Right lobe of liver (tissue), 6 donors: ENCODE data around the gene OSBPL10. TPM values are rescaled to one million over a fixed set of nuclear protein-coding genes. Genes with fewer than 3 reads are reported as not detected.
"Not testable (repeated sequence)": the region's sequence is repeated elsewhere in the genome, so short reads cannot be mapped to it uniquely, and the experiment has no call there.

ENCODE experiments used
- ATAC-seq, 4 donors: fragments of 200-7000 bp; cut with Tn5 transposase; one replicate each; pipeline ENCODE4 v1.9.1; 2020; ENCODE audit warnings: mild to moderate bottlenecking in 4 of 4, moderate library complexity in 4 of 4
- DNase-seq, 3 donors: peaks; one replicate each; pipeline ENCODE4 v3.0.0-alpha.2; 2020
- H3K27ac ChIP-seq, 3 donors: fragments of 200-600 bp; one replicate each; pipeline ENCODE4 v1.8.0; 2022
- H3K27me3 ChIP-seq, 2 donors: fragments of 200-600 bp; one replicate each; pipeline ENCODE4 v1.8.0; 2022
- H3K36me3 ChIP-seq, 4 donors: fragments of 200-600 bp; sonication (generic) in 1 of 4; one replicate each; pipeline versions ENCODE4 v1.5.1 to v1.8.0; 2017 to 2022; ENCODE audit warnings: control low read depth in 1 of 4
- H3K4me1 ChIP-seq, 4 donors: fragments of 200-600 bp; sonication (generic) in 1 of 4; one replicate each; pipeline versions ENCODE4 v1.5.1 to v1.8.0; 2017 to 2022; ENCODE audit warnings: control low read depth in 1 of 4
- H3K4me3 ChIP-seq, 3 donors: fragments of 200-600 bp; one replicate each; pipeline ENCODE4 v1.8.0; 2022
- H3K9me3 ChIP-seq, 4 donors: fragments of 200-600 bp; sonication (generic) in 1 of 4; one replicate each; pipeline versions ENCODE4 v1.5.1 to v1.8.0; 2017 to 2022; ENCODE audit warnings: control low read depth in 1 of 4
- CTCF ChIP-seq, 4 donors: fragments of 200-600 bp in 3 of 4; fragments of 450-650 bp in 1 of 4; IDR thresholded peaks; one replicate each; pipeline versions ENCODE4 v1.5.1 to v1.8.0; 2016 to 2022; ENCODE audit warnings: antibody characterized with exemption in 4 of 4, mild to moderate bottlenecking in 2 of 4
- POLR2A ChIP-seq: fragments of 450-650 bp; IDR thresholded peaks from one replicate; pipeline ENCODE4 v1.6.1; 2017; ENCODE audit warnings: antibody characterized with exemption, mild to moderate bottlenecking
- WGBS: methylation state at CpG from one replicate; pipeline ENCODE4 v1.1.6; 2018; ENCODE audit warnings: low coverage, low lambda C conversion rate; ENCODE audit not compliant: insufficient coverage; ENCODE audit errors: missing lambda C conversion rate; 5-methylcytosine and 5-hydroxymethylcytosine counted together
- intact Hi-C, 2 donors: fragments of 100-400 bp; cut with DNase I; formaldehyde crosslinking; loops; one replicate each; pipeline versions ENCODE4 v1.11.2 to v1.14.1; 2022
- total RNA-seq, 6 experiments: library from RNA; depleted of rRNA in 2 of 6; stranded (reverse); fragments of >200 nt in 2 of 6; fragmentation: NEBNext Ultra II Directional in 3 of 6; extraction: Animal tissue kit (Norgen Biotek cat#: 25700) in 3 of 6; gene quantifications; one replicate each; pipeline versions ENCODE4 v1.1.0 to v1.2.4, GENCODE V29; 2016 to 2023
- donor health status: DM: no; HTN: yes; CAD: no.
- donor health status: DM: no; HTN: no; CAD: no.
- donor health status: DM: no; HTN: no; CAD: no.
- donor health status: DM: no; HTN: yes; CAD: no.
- donor health status: DM: no; HTN: yes; CAD: no.

The OSBPL10 gene
- total RNA-seq, 6 experiments from 2014 or later, result 2.2 to 13.0 (median 3.7) TPM

DNA sequence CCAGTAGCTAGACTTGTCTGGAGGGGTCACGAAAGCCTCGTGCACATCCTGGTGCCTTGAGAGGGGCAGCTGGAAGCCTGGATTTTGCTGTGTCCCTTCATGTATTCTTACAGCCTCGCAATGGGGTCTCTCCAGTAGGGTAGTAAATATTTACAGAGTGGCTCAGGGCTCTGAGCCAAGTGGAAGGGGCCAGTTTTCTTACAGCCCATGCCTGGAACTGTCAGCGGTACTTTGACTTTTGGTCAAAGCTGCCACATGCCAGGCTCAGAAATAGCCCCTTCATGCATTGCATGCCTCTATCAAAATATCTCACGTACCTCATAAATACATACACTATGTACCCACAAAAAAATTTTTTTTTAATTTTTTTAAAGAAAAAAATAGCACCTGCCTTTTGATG lies 119.2 kb downstream of the OSBPL10 start:
- H3K4me3 ChIP-seq, result no peak overlapping the region
- no peak for ATAC-seq
- no peaks in the 10 kb centered on the region for H3K27me3 ChIP-seq
- 36% methylated on average over 5 of the region's 5 CpGs for WGBS
- intact Hi-C loops, result no loop called here
- no peaks in the 10 kb centered on the region for H3K4me1 ChIP-seq
- DNase-seq, result no peak
- no peaks in the 10 kb centered on the region for H3K36me3 ChIP-seq
- no peak overlapping the region for H3K27ac ChIP-seq
- no peaks in the 10 kb centered on the region for H3K9me3 ChIP-seq
- TF ChIP-seq CTCF (IDR thresholded peaks at IDR 0.05) (no peak), POLR2A (no peak)

DNA sequence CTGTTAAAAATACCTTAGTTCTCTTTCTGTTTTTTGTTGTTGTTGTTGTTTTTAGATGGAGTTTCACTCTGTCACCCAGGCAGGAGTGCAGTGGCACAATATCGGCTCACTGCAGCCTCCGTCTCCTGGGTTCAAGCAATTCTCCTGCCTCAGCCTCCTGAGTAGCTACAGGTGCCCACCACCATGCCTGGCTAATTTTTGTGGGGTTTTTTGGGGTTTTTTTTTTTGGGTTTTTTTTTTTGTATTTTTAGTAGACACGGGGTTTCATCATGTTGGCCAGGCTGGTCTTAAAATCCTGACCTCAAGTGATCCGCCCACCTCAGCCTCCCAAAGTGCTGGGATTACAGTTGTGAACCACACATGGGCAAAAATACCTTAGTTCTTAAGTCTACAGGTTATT lies 120.4 kb downstream of the OSBPL10 start:
- H3K27ac ChIP-seq, DNase-seq, H3K4me1 ChIP-seq, ATAC-seq, H3K27me3 ChIP-seq, H3K4me3 ChIP-seq, intact Hi-C loops, H3K36me3 ChIP-seq, H3K9me3 ChIP-seq: not testable (repeated sequence)
- WGBS, result 83% methylated on average over 2 of the region's 4 CpGs

DNA sequence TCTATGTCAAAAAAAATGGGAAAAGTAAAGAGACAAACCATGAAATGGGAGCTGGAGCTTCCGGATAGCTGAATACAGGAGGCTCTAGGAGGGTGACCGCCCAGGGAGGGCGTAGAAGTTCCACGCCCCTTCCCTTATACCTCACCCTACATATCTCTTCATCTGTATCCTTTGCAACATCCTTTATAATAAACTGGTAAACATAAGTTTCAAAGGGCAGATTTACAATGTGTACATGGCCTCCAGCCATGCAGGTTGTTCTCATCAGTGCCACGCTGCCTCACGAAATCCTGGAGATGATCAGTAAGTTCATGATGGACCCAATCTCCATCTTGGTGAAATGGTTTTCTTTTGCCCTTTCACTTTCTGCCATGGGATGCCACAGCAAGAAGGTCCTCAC lies 121.8 kb downstream of the OSBPL10 start:
- 66% methylated on average over 6 of the region's 6 CpGs for WGBS
- Histone ChIP-seq H3K4me1 (no peaks in the 10 kb centered on the region), H3K36me3 (no peaks in the 10 kb centered on the region), H3K4me3 (no peak overlapping the region), H3K27me3 (no peaks in the 10 kb centered on the region), H3K27ac (no peak overlapping the region), H3K9me3 (no peaks in the 10 kb centered on the region)
- ATAC-seq (no peak), DNase-seq (no peak)
- intact Hi-C loops, result no loop called here
- TF ChIP-seq POLR2A, result no peak
- TF ChIP-seq CTCF (IDR thresholded peaks at IDR 0.05), result no peak

- TF ChIP-seq CTCF (IDR thresholded peaks at IDR 0.05) (no peak), POLR2A (no peak)
- DNase-seq (no peak), ATAC-seq (no peak)
- H3K27ac ChIP-seq, result no peak overlapping the region
- H3K36me3 ChIP-seq, result no peaks in the 10 kb centered on the region
- WGBS, result 31% methylated on average over 2 of the region's 3 CpGs
- intact Hi-C loops, result no loop called here
- no peaks in the 10 kb centered on the region for H3K9me3 ChIP-seq
- H3K4me3 ChIP-seq, result no peak overlapping the region
- no peaks in the 10 kb centered on the region for H3K4me1 ChIP-seq
- H3K27me3 ChIP-seq, result no peaks in the 10 kb centered on the region
Observed at GRCh38 chr3:31858439-31858838, 122.6 kb downstream of the OSBPL10 start.

GRCh38 chr3:31853580-31853979 lies 127.5 kb downstream of the OSBPL10 start:
- Histone ChIP-seq H3K4me1 (no peaks in the 10 kb centered on the region), H3K27me3 (no peaks in the 10 kb centered on the region), H3K36me3 (no peaks in the 10 kb centered on the region), H3K4me3 (no peak overlapping the region), H3K27ac (no peak overlapping the region), H3K9me3 (no peaks in the 10 kb centered on the region)
- intact Hi-C loops, result no loop called here
- TF ChIP-seq POLR2A (no peak), CTCF (IDR thresholded peaks at IDR 0.05) (no peak)
- 41% methylated on average over 3 of the region's 3 CpGs for WGBS
- DNase-seq (no peak), ATAC-seq (no peak)
